Measurements from ENCODE around the gene FXYD1. TPM values are rescaled to one million over a fixed set of nuclear protein-coding genes. Genes with fewer than 3 reads are reported as not detected.
A peak's percentile ranks its signal among the peaks of the same experiment; 100 is the strongest.

Gene FXYD1
- total and polyA plus RNA-seq, 4 donors: 18.7 to 146 (median 71.5) TPM

- H3K4me1 ChIP-seq (ENCODE audit: control insufficient read depth in 4 of 4, insufficient read depth in 4 of 4, low read length in 3 of 4): peaks cover 13 to 32% (median 24%) of the 10 kb centered on the region in 4 donors
- WGBS: 89% methylated on average over 11 of the region's 11 CpGs
- DNase-seq (ENCODE audit: low spot score): no peak
- H3K9ac ChIP-seq (ENCODE audit: low read depth in 1 of 2, low read length in 2 of 2): no peak overlapping the region
- no peaks in the 10 kb centered on the region for H3K27me3 ChIP-seq (ENCODE audit: control insufficient read depth in 4 of 4, insufficient read depth in 4 of 4, low read length in 3 of 4)
- H3K36me3 ChIP-seq (ENCODE audit: control insufficient read depth in 4 of 4, insufficient read depth in 3 of 4, low read depth in 1 of 4, low read length in 3 of 4): no peaks in the 10 kb centered on the region
- no peak overlapping the region for H3K27ac ChIP-seq (ENCODE audit: low read depth in 1 of 2, low read length in 2 of 2)
- TF ChIP-seq FOXA2 (IDR thresholded peaks at IDR 0.05) (no peak), GABPA (IDR thresholded peaks at IDR 0.05 in 1 of 2, conservative IDR thresholded peaks at IDR 0.05 in 1 of 2) (no peak), CTCF (IDR thresholded peaks at IDR 0.05; ENCODE audit: low read depth, low read length, missing input control) (no peak), RAD21 (IDR thresholded peaks at IDR 0.05) (no peak), ZBTB33 (IDR thresholded peaks at IDR 0.05) (no peak), RXRA (IDR thresholded peaks at IDR 0.05) (no peak), MAX (IDR thresholded peaks at IDR 0.05) (no peak), FOXA1 (IDR thresholded peaks at IDR 0.05) (no peak), JUND (IDR thresholded peaks at IDR 0.05) (no peak), EGR1 (IDR thresholded peaks at IDR 0.05; ENCODE audit: low read depth in 2 of 2) (no peak), NR2F2 (IDR thresholded peaks at IDR 0.05) (no peak), REST (IDR thresholded peaks at IDR 0.05) (no peak), SP1 (IDR thresholded peaks at IDR 0.05) (no peak), HNF4A (conservative IDR thresholded peaks at IDR 0.05) (no peak), TAF1 (conservative IDR thresholded peaks at IDR 0.05) (no peak)
- no peak overlapping the region for H3K4me3 ChIP-seq (ENCODE audit: low read depth in 1 of 3, low read length in 3 of 3)
- H3K9me3 ChIP-seq (ENCODE audit: control insufficient read depth in 4 of 4, low read length in 3 of 4): no peaks in the 10 kb centered on the region
Observed at GRCh38 chr19:35133826-35134225, 4.8 kb upstream of the FXYD1 start.

GRCh38 chr19:35134601-35135242 lies 3.9 kb upstream of the FXYD1 start, which contains the start of gene LGI4:
Gene LGI4 (minus strand): TSS chr19:35135059. CDS start chr19:35134680, 379 bp downstream.
- TF ChIP-seq NR2F2 (IDR thresholded peaks at IDR 0.05) (peak; percentile 3), YY1 (IDR thresholded peaks at IDR 0.05) (no peak)
- no peaks in the 10 kb centered on the region for H3K36me3 ChIP-seq (ENCODE audit: control insufficient read depth in 4 of 4, insufficient read depth in 3 of 4, low read depth in 1 of 4, low read length in 3 of 4)
- 79% methylated on average over 15 of the region's 15 CpGs for WGBS
- DNase-seq (ENCODE audit: low spot score): no peak
- peak within 1 kb of the TSS; percentile 97 to 99 for H3K27ac ChIP-seq (ENCODE audit: low read depth in 1 of 2, low read length in 2 of 2)
- no peak within 1 kb of the TSS for H3K4me3 ChIP-seq (ENCODE audit: low read depth in 1 of 3, low read length in 3 of 3)
- no peaks in the 10 kb centered on the region for H3K27me3 ChIP-seq (ENCODE audit: control insufficient read depth in 4 of 4, insufficient read depth in 4 of 4, low read length in 3 of 4)
- no peaks in the 10 kb centered on the region for H3K9me3 ChIP-seq (ENCODE audit: control insufficient read depth in 4 of 4, low read length in 3 of 4)
- peaks cover 13 to 34% (median 24%) of the 10 kb centered on the region in 4 donors for H3K4me1 ChIP-seq (ENCODE audit: control insufficient read depth in 4 of 4, insufficient read depth in 4 of 4, low read length in 3 of 4)
- peak within 1 kb of the TSS in 1 of 2 donors; percentile 32 for H3K9ac ChIP-seq (ENCODE audit: low read depth in 1 of 2, low read length in 2 of 2)
